PC-3 (cell line): Measurements from ENCODE around the gene PRMT9. TPM values are rescaled to one million over a fixed set of nuclear protein-coding genes. Genes with fewer than 3 reads are reported as not detected.

Source experiments
- ATAC-seq: fragments of 200-7000 bp; cut with Tn5 transposase; 2 replicates; pipeline ENCODE4 v1.9.1; 2020; ENCODE audit warnings: mild to moderate bottlenecking, moderate library complexity
- BruUV-seq: library from RNA; stranded (reverse); fragments of 400-500 nt; replicated peaks from 2 replicates; lab custom pipeline; 2021; lab: Mats Ljungman, UMichigan
- CTCF ChIA-PET: fragments of 300-600 bp; sonication (Branson Sonifier 250); formaldehyde crosslinking; loops from one replicate; lab custom pipeline; 2022; ENCODE audit warnings: antibody characterized with exemption; lab: Charles Lee
- POLR2A ChIA-PET: fragments of 300-600 bp; sonication (Branson Sonifier 250); formaldehyde crosslinking; loops from one replicate; lab custom pipeline; 2022; ENCODE audit warnings: antibody characterized with exemption; ENCODE audit not compliant: unreplicated experiment; lab: Charles Lee
- DNase-seq: peaks from one replicate; pipeline ENCODE4 v3.0.0-alpha.2; 2015
- H2AFZ ChIP-seq: fragments of 300-600 bp; sonication (generic); 2 replicates; pipeline ENCODE4 v1.6.0; 2016; ENCODE audit warnings: antibody characterized with exemption, low read length
- H3F3A ChIP-seq: fragments of 300-600 bp; sonication (generic); one replicate; pipeline ENCODE4 v1.6.0; 2017; ENCODE audit warnings: antibody characterized with exemption, low read length, control low read depth, mild to moderate bottlenecking; ENCODE audit not compliant: unreplicated experiment
- H3K27ac ChIP-seq: fragments of 300-600 bp; sonication (generic); 2 replicates; pipeline ENCODE4 v1.5.1; 2016; ENCODE audit warnings: mild to moderate bottlenecking, low read length
- H3K27me3 ChIP-seq: fragments of 300-600 bp; sonication (generic); 2 replicates; pipeline ENCODE4 v1.6.1; 2016; ENCODE audit warnings: low read length, mixed read lengths
- H3K36me3 ChIP-seq: fragments of 300-600 bp; sonication (generic); 2 replicates; pipeline ENCODE4 v1.6.1; 2016; ENCODE audit warnings: low read depth, mixed run types, low read length, mixed read lengths
- H3K4me1 ChIP-seq: fragments of 300-600 bp; sonication (generic); 2 replicates; pipeline ENCODE4 v1.5.1; 2016; ENCODE audit warnings: low read length; ENCODE audit not compliant: insufficient read depth
- H3K4me2 ChIP-seq: fragments of 300-600 bp; sonication (generic); 2 replicates; pipeline ENCODE4 v1.6.0; 2016; ENCODE audit warnings: low read length
- H3K4me3 ChIP-seq: fragments of 300-600 bp; sonication (generic); 2 replicates; pipeline ENCODE4 v1.5.1; 2016; ENCODE audit warnings: mild to moderate bottlenecking, low read length, mixed read lengths
- H3K79me2 ChIP-seq: fragments of 300-600 bp; sonication (generic); 2 replicates; pipeline ENCODE4 v1.6.1; 2017; ENCODE audit warnings: low read length, mixed read lengths
- H3K9ac ChIP-seq: fragments of 300-600 bp; sonication (generic); 2 replicates; pipeline ENCODE4 v1.6.0; 2016; ENCODE audit warnings: mild to moderate bottlenecking, low read length
- H3K9me2 ChIP-seq: fragments of 300-600 bp; sonication (generic); replicated peaks from 2 replicates; pipeline ENCODE4 v1.6.1; 2016; ENCODE audit warnings: mixed run types, low read length, mixed read lengths
- H3K9me3 ChIP-seq: fragments of 300-600 bp; sonication (generic); 2 replicates; pipeline ENCODE4 v1.6.1; 2016; ENCODE audit warnings: low read length, mixed read lengths
- H4K20me1 ChIP-seq: fragments of 300-600 bp; sonication (generic); 2 replicates; pipeline ENCODE4 v1.6.1; 2016; ENCODE audit warnings: low read length, mixed read lengths
- CTCF ChIP-seq: fragments of 300-600 bp; sonication (generic); conservative IDR thresholded peaks from 2 replicates; pipeline ENCODE4 v1.5.1; 2017; ENCODE audit warnings: antibody characterized with exemption, low read depth, mild to moderate bottlenecking, low read length
- EZH2 ChIP-seq: fragments of 300-600 bp; sonication (generic); IDR thresholded peaks from one replicate; pipeline ENCODE4 v1.6.1; 2017; ENCODE audit warnings: antibody characterized with exemption, mild to moderate bottlenecking, low read length; ENCODE audit not compliant: unreplicated experiment
- EZH2phosphoT487 ChIP-seq: fragments of 300-600 bp; sonication (generic); IDR thresholded peaks from 2 replicates; pipeline ENCODE4 v1.6.1; 2018; ENCODE audit warnings: mild to moderate bottlenecking, antibody characterized with exemption, low read length, borderline replicate concordance
- intact Hi-C: fragments of 100-400 bp; cut with micrococcal nuclease; formaldehyde crosslinking; loops from 2 replicates; pipeline ENCODE4 v1.9.0; 2023
- total RNA-seq: library from RNA; depleted of rRNA; stranded (reverse); fragments of >200 nt; gene quantifications from 2 replicates; pipeline ENCODE4 v1.2.3, GENCODE V29; 2014

Gene PRMT9
- total RNA-seq, 1 experiment from 2014 or later = 6.5 TPM

GRCh38 chr4:147616849-147617172 lies 67.2 kb downstream of the PRMT9 start:
- DNase-seq (no peak), ATAC-seq (peak; percentile 7; the same call in 1 of the 2 replicates)
- H3K4me1 ChIP-seq = peaks cover 15% of the 10 kb centered on the region
- H3K4me2 ChIP-seq = peak overlapping the region; percentile 86
- no peaks in the 10 kb centered on the region for H3K27me3 ChIP-seq
- BruUV-seq = TSS peak; percentile 91
- no peaks in the 10 kb centered on the region for H3F3A ChIP-seq
- no peaks in the 10 kb centered on the region for H3K9me3 ChIP-seq
- POLR2A ChIA-PET = interaction anchor here (0.5 to 0.7 kb wide), 4 partner anchors 20 to 738 kb away, joined by 3 to 7 read pairs (median 4); no protein-coding TSS in a partner anchor
- peak overlapping the region; percentile 91 for H2AFZ ChIP-seq
- CTCF ChIA-PET = interaction anchor here (0.6 kb wide), 1 partner anchor 255 kb away, joined by 3 read pairs; no protein-coding TSS in a partner anchor
- TF ChIP-seq EZH2 = no peak
- TF ChIP-seq EZH2phosphoT487 = no peak
- TF ChIP-seq CTCF = no peak
- H3K79me2 ChIP-seq = peaks cover 42% of the 10 kb centered on the region
- H3K4me3 ChIP-seq = peak overlapping the region; percentile 91
- no peak overlapping the region for H3K27ac ChIP-seq
- H3K9me2 ChIP-seq = no peaks in the 10 kb centered on the region
- peak overlapping the region; percentile 82; the same call in 1 of the 2 replicates for H3K9ac ChIP-seq
- H3K36me3 ChIP-seq = 0 out of 2 replicates have a peak, but pooled peaks cover 2% of the 10 kb centered on the region
- no peaks in the 10 kb centered on the region for H4K20me1 ChIP-seq
- intact Hi-C loops = loop anchor here (5.0 kb wide), 1 partner anchor 65 kb away; the partner anchor contains the start of gene PRMT9

GRCh38 chr4:147610686-147611085 lies 73.3 kb downstream of the PRMT9 start:
- H3K4me3 ChIP-seq = no peak overlapping the region
- no peak overlapping the region for H3K27ac ChIP-seq
- H3K9ac ChIP-seq = no peak overlapping the region
- H3K9me2 ChIP-seq = no peaks in the 10 kb centered on the region
- ChIA-PET CTCF (no interaction called here), POLR2A (no interaction called here)
- DNase-seq (no peak), ATAC-seq (no peak)
- H2AFZ ChIP-seq = no peak overlapping the region
- no peak overlapping the region for H3K4me2 ChIP-seq
- TF ChIP-seq CTCF = no peak
- no peaks in the 10 kb centered on the region for H4K20me1 ChIP-seq
- intact Hi-C loops = no loop called here
- no peaks in the 10 kb centered on the region for H3K9me3 ChIP-seq
- no peaks in the 10 kb centered on the region for H3K4me1 ChIP-seq
- BruUV-seq = no TSS peak
- no peaks in the 10 kb centered on the region for H3K36me3 ChIP-seq
- no peaks in the 10 kb centered on the region for H3K79me2 ChIP-seq
- H3K27me3 ChIP-seq = no peaks in the 10 kb centered on the region
- no peaks in the 10 kb centered on the region for H3F3A ChIP-seq

GRCh38 chr4:147607471-147607870 lies 76.5 kb downstream of the PRMT9 start:
- Histone ChIP-seq H3K79me2 (no peaks in the 10 kb centered on the region), H3K27me3 (no peaks in the 10 kb centered on the region), H3K4me3 (no peak overlapping the region), H3K36me3 (no peaks in the 10 kb centered on the region), H2AFZ (no peak overlapping the region), H3K9ac (no peak overlapping the region), H3K9me2 (no peaks in the 10 kb centered on the region), H3K27ac (no peak overlapping the region), H3F3A (no peaks in the 10 kb centered on the region), H3K4me1 (no peaks in the 10 kb centered on the region), H3K4me2 (no peak overlapping the region), H4K20me1 (no peaks in the 10 kb centered on the region), H3K9me3 (no peaks in the 10 kb centered on the region)
- ATAC-seq (no peak), DNase-seq (no peak)
- intact Hi-C loops = no loop called here
- no TSS peak for BruUV-seq
- no peak for TF ChIP-seq CTCF
- no peak for TF ChIP-seq EZH2phosphoT487
- TF ChIP-seq EZH2 = no peak
- ChIA-PET CTCF (no interaction called here), POLR2A (no interaction called here)
